ENCODE results near the gene OR2W1.
A peak's percentile ranks its signal among the peaks of the same experiment; 100 is the strongest.

Gene OR2W1, protein sequence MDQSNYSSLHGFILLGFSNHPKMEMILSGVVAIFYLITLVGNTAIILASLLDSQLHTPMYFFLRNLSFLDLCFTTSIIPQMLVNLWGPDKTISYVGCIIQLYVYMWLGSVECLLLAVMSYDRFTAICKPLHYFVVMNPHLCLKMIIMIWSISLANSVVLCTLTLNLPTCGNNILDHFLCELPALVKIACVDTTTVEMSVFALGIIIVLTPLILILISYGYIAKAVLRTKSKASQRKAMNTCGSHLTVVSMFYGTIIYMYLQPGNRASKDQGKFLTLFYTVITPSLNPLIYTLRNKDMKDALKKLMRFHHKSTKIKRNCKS

DNA sequence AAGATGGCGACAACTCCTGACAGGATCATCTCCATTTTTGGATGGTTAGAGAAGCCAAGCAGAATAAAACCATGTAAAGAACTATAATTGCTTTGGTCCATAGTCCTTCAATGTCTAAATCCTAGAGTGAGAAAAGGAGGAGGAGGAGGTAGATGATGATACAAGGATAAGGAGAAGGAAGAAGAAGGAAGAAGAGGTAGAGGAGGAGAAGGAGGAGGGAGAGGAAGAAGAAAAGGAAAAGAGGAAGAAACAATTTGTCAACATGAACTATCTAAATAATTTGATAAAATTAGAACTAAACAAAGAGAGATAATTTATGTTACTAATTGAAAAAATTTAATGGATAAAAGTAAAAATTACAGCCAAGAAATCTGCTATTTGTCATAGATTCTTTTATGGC is at the start of gene OR2W1:
Gene OR2W1, minus strand, starts transcription at position 101 of the 400 bp plus-strand sequence. Its CDS starts 0 bp downstream, at position 101.
- no peak for DNase-seq (ENCODE audit: low read depth in 3 of 3, low spot score in 1 of 3)

DNA sequence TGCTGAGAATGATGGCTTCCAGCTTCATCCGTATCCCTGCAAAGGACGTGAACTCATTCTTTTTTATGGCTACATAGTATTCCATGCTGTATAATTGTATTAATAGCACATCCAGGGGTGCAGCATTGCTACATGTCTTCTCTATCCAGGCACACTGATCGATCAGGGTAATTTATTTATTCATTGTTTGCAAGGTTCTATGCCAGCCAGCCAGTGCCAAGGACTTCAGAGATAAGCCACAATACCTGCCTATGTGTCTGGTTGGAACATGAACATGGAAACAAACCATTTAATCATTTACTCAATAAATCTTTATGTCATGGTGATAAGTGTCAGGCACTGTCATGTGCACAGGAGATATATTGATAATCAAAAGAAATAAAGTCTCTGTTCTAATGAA is 48.0 kb upstream of the OR2W1 start:
- DNase-seq (ENCODE audit: low read depth in 3 of 3, low spot score in 1 of 3), result no peak

DNA sequence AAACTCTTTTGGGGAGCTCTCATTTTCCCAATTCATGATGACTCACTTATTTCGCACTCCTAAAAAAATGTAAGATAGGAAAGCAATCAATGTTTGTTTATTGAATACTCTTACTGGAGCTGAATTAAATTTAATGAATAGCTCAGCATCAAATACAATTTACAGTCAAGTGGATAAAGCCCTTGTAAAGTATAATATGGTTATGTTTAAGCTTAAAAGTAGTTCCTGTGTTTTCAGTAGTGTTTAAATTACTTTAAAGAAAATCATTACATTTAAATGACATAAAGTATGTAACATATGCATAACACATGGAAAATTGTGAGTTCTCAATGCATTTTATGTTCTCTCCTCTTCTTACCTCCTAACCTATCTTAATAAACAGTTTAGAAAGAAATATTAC is 42.2 kb upstream of the OR2W1 start, which contains the start of gene OR2B3:
Gene OR2B3, minus strand, starts transcription at position 101 of the 400 bp plus-strand sequence. Its CDS starts 65 bp downstream, at position 36.
- no peak for DNase-seq (ENCODE audit: low read depth in 3 of 3, low spot score in 1 of 3)

DNA sequence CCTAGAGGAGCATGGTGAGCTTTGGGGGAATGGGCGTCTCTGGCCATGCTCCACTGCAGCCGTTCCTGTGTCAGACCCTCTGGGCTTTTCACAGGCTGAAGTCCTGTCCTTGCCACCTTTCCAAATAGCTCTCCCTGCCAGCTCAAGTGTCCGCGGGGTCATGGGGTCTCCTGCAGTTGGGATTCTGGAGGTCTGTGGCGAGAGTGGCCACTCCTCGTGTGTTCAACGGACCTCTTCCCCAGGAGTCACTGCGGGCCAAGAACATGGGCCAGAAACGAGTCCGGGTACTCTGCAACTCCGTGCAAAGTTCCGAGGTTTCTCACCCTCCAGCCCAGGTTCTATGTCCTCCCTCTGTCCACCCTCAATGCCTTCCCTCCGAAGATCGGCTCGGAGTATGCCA is 37.5 kb upstream of the OR2W1 start:
- DNase-seq (ENCODE audit: low read depth in 3 of 3, low spot score in 1 of 3), result no peak

DNA sequence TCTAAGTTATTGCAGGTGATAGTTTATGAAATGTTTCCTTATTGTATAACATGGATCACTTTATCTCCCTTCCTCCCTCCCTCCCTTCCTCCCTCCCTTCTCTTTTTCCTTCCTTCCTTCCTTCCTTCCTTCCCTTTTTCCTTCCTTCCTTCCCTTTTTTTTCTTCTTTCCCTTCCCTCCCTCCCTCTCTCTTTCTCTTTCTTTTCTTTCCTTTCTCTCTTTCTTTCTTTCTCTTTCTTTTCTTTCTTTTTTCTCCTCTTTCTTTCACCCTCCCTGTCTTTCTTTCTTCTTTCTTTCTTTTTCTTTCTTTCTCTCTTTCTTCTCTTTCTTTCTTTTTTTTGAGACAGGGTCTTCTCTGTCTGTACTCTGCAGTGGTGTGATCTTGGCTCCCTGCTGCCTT is 36.3 kb upstream of the OR2W1 start:
- no peak for DNase-seq (ENCODE audit: low read depth in 3 of 3, low spot score in 1 of 3)

DNA sequence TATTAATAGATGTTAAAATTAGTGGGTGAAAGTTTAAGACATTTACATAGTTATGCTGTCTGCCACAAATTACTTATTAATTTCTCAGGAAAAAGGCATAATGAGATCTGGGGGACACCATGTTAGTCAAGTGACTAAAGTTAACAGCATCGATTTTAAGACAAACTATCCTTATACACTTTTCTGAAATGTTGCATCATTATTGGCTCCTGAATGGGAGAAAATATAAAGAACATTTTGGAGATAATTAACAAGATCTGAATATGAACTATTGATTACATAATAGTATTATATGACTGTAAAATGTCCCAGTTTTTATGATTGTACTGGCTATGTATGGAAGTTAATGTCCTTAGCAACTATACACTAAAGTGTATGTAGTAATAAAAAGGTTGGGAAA is 34.2 kb upstream of the OR2W1 start:
- no peak for DNase-seq (ENCODE audit: low read depth in 3 of 3, low spot score in 1 of 3)

DNA sequence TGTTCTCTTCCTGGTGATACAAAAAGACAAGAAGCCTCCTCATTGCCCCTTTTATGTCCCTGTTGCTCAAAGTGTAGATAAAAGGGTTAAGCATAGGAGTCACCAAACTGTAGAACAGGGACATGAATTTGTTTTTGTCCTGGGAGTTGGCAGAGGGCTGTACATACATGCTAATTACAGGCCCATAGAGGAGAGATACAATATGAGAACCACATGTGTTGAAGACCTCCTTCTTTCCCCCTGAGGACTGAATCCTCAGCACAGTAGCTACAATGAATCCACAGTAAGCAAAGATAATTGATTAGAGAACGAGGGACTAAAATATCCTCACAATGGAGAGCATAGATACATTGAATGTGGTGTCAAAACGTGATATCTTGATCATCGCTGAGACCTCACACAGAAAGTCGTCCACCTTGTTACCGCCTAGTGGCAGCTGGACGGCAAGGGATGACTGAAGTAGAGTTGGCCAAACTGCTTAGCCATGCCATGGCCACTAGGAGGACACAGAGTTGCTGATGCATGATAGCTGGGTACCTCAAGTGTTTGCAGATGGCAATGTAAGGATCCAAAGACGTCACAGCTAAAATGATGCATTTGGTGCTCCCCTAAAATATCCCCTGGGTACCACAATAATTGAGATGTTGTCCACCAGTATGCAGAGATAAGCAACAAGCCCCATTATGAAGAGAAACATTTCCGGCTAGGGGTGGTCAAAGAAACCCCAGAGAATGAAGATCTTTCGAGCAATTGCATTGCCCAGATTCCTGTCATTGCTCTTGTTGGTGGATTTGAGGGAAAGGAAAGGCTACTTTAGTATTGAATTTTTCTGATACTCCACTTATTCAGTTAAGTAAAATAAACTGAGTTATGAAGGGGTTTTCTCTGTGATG is 27.1 kb upstream of the OR2W1 start:
- DNase-seq (ENCODE audit: low read depth in 3 of 3, low spot score in 1 of 3), result no peak

DNA sequence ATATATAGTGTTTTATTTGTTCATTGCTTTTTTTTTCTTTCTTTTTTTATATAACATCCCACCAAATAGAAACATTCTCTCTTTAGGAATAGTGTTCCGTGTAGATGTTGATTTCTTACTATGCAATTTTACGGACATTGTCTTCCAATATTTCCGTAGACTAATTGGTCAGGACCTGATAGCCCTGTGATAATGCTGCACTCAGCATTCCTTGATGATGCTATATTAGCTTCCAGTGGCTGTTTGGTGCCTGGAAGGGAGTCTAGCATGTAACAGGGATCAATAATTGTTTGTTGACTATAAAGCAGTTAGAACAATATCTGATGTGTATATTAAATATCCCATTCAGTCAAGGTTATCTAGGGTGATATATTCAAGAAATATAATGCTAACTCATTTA is 6.7 kb upstream of the OR2W1 start:
- no peak for DNase-seq (ENCODE audit: low read depth in 3 of 3, low spot score in 1 of 3)

DNA sequence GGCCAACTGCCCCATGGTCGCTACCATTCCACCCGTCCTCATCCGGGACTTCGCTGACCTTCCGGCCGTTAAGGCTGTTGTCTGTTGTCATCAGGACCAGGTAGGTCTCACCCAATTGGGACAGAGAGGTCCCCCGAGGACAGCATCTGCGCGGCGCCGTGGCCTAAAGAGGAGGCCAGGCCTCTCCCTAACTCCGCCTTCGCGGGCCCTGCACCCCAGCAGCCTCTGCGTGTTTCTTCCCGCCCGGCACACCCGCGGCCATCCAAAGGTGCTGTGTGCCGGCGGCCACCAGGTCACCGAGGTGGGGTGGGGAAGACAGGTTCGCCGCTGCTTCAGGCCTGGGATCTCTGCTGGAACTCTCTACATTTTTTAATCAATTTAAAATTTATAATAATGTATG is 9.0 kb downstream of the OR2W1 start:
- no peak for DNase-seq (ENCODE audit: low read depth in 3 of 3, low spot score in 1 of 3)

DNA sequence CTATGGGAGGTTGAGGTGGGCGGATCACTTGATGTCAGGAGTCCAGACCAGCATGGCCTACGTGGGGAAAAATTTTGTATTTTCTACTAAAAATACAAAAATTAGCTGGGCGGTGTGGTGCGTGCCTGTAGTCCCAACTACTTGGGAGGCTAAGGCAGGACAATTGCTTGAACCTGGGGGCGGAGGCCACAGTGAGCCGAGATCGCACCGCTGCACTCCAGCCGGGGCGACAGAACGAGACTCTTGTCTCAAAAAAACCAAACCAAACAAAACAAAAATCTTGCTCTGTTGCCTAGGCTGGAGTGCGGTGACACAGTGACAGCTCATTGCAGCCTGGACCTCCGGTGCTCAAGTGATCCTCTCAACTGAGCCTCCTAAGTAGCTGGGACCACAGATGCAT is 16.2 kb downstream of the OR2W1 start:
- DNase-seq (ENCODE audit: low read depth in 3 of 3, low spot score in 1 of 3), result no peak

DNA sequence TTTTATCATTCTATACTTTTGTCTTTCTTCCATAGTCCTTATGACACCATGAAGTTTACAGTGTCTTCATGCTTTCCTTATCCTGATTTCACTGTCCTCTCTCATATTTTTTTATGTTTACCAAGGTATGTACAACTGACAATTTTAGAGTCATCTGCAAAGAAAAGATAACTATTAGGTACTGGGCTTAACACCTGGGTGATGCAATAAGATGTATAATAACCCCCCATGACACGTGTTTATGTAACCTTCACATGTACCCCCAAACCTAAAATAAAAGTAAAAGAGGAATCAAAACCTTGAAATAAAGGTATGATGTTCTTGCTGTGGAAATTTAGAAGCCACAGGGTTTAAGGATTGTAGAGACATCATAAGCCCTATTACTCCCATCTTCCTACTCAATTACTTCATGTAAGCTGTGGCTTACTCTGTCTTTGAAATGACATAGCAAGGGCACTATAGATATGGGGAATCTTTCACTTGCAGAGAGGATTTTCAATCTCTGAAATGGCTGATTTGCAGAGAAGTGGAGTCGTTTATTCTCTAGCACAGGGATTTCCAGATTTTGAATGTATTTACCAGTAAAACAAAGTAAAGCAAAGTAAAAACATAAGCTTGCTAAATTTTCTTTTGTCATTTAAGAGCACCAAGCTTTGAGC is 18.9 kb downstream of the OR2W1 start:
- DNase-seq (ENCODE audit: low read depth in 3 of 3, low spot score in 1 of 3), result no peak

DNA sequence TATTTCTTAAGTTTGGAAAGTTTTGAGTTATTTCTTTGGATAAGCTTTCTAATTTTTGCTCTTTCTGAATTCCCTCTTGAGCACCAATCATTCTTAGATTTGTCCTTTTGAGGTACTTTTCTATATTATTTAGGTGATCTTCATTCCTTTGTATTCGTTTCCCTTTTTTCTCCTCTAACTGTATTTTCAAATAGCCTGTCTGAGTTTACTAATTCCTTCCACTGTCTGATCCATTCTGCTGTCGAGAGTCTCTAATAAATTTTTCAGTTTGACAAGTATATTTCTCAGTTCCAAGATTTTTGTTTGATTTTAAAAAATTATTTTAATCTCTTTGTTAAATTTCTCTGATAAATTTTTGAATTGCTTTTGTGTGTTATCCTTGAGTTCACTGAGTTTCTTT is 23.5 kb downstream of the OR2W1 start:
- no peak for DNase-seq (ENCODE audit: low read depth in 3 of 3, low spot score in 1 of 3)

DNA sequence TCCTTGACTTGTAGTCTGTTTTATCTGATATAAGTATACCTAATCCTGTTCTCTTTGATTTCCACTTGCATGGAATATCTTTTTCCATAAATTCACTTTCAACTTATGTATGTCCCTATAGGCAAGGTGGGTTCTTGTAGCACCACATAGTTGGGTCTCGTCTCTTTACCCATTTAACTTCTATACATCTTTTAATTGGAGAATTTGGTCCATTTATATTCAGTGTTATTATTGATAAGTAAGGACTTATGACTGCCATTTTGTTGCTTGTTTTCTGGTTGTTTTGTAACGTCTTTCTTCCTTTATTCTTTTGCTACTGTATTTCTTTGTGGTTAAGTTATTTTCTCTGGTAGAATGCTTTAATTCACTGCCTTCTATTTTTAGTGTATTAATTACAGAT is 25.3 kb downstream of the OR2W1 start:
- DNase-seq (ENCODE audit: low read depth in 3 of 3, low spot score in 1 of 3), result no peak

DNA sequence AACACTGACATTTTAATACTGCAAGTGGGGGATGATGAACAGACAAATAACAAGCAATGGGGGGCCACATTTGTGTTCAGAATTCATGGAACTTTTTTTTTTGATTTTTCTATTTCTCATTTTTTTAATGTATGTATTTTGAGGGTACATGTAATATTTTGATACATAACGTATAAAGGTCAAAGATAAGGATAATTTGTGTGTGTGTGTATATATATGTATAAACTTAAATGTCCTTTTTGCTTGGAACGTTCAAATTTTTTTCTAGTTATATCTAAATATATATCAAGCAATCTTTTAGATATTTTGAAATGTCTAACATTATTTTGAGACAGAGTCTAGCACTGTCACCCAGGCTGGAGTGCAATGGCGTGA is 27.6 kb downstream of the OR2W1 start:
- DNase-seq (ENCODE audit: low read depth in 3 of 3, low spot score in 1 of 3), result no peak

DNA sequence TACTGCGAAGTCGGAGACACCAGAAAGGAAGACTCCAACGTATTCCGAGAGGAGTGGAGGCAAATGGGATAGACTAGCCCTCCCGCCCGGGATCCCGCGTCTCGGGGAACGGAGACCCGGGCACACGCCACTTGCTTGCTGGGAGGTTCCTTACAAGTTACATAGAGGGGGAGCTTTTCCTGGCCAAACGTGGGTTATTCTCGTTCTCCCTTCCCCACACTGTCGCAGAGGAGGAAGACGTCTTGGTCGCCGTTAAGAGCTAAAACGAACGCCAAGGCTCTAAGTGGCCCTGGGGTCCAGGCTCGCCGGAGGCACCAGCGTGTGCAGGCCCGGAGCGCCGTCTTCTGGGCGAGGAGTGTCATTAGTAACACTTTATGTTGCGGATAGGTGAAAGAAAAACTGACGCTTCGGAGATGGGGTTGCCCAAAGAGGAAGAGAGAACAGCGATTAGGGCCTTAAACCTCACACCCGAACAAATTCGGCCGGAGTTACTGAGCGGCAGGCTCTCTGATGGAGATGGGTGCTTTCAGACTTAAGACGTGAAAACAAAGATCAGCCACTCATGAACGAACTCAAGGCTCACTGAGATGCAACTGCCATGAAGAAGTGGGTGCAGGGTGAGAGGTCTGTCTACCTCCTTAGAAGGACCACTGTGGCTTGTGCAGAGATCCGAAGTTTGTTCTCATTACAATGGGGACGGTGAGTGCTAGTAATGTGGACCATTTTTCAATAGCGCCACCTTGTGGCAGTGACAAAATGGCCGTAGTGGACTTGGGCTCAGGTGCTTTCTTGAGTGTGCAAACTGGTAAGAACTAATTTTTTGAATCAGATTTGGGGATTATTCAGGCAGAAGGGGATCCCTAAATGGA is 28.2 kb downstream of the OR2W1 start:
- DNase-seq (ENCODE audit: low read depth in 3 of 3, low spot score in 1 of 3), result peak; percentile 58 to 70 (median 66)

DNA sequence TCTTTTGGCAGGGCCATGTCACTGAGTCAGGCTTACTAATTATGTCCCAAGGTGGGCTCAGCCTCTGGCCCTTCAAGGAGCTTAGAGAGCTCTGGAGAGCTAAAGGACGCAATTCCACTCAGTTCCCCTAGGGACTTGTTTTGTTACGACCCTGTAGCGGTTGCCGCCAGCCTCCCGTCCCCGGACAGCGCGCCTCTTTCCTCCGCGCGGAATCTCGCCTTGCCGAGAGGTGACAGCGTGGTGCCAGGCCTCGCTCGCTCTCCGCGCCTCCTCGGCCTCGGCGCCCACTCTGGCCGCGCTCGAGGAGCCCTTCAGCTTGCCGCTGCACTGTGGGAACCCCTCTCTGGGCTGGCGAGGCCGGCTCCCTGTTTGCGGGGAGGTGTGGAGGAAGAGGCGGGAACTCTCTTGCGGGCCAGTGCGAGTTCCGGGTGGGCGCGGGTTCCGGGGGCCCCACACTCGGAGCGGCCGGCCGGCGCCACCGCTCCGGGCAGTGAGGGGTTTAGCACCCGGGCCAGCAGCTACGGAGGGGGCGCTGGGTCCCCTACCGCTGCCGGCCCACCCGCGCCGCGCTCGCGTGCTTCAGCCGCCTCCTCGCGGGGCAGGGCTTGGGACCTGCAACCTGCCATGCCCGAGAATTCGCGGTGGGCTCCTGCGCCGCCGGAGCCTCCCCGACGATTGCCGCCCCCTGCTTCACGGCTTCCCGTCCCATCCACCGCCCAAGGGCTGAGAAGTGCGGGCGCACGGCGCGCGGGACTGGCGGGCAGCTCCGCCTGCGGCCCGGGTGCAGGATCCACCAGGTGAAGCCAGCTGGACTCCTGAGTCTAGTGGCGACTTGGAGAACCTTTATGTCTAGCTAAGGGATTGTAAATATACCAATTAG is 30.0 kb downstream of the OR2W1 start:
- no peak for DNase-seq (ENCODE audit: low read depth in 3 of 3, low spot score in 1 of 3)

DNA sequence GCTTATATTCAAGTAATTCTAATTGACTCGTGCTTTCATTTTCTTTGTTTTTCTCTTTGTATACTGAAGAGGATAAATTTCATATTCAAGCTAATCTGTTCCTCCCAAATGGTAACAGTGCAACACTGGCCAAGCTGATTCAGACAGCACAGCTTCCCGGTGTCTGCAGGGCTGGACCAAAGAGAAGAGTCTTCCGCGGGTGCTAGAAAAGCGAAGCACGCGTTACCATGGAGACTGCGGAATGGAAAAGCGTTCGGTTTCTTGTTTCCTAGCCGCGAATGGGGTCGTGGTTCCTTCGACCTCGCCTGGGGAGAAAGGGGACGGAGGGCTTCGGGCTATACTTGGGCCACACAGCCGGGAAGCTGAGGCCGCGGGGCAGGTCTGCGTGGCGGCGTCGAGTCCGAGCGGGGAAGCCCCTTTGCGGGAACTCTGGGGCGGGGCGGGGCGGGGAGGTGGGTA is 33.7 kb downstream of the OR2W1 start:
- no peak for DNase-seq (ENCODE audit: low read depth in 3 of 3, low spot score in 1 of 3)

DNA sequence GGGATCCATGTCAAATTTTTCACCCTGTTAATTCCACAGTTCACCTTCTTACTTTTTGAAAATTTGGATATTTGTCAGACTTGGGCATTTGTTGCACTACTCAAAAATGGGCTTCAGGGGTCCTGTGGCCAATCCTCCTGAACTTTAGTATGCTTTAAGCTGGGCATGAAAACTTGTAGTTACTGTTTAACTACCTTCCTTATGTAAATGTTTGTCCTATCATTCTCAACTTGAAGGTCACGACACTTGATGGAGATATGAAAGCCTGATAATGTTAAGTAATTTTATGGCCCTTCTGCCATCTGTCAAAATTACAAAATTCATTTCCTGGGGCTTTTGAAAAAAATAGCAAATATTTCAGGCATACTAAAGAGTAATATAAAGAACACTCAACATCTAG is 35.6 kb downstream of the OR2W1 start:
- DNase-seq (ENCODE audit: low read depth in 3 of 3, low spot score in 1 of 3), result no peak

DNA sequence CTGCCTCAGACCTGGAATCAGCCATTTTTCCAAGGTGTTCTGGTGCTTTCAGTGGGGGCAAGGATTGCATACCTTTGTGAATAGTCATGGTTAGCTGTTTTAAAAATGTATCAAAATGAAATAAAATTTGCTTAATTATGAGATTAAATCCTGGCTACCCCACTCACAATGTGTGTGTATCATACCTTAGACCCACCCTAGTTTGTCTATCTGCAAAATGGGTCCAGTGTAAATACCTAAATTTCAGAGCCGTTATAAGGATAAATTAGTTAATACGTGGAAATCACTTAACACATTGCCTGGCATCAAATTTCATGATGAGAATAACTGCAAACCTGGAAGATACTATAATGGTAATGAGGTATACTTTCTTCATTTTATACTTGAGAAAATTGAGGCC is 36.9 kb downstream of the OR2W1 start:
- DNase-seq (ENCODE audit: low read depth in 3 of 3, low spot score in 1 of 3), result no peak

All from stimulated activated CD4-positive, alpha-beta T cell treated with anti-CD3 and anti-CD28 coated beads, TNF-alpha, amount 100 ng/mL, for 1 hour (primary cell).